Osteocyte (in vitro differentiated cells): Measurements from ENCODE around the gene PTGER1. TPM values are rescaled to one million over a fixed set of nuclear protein-coding genes. Genes with fewer than 3 reads are reported as not detected.

Experiments used
- DNase-seq: peaks from one replicate; pipeline ENCODE4 v3.0.0; 2021; ENCODE audit warnings: mixed read lengths; ENCODE audit not compliant: unreplicated experiment; ENCODE audit errors: extremely low spot score
- H3K27ac Mint-ChIP-seq: one replicate; pipeline ENCODE4 v1.8.0; 2021; ENCODE audit warnings: mild to moderate bottlenecking, mixed read lengths; ENCODE audit not compliant: unreplicated experiment
- H3K27me3 Mint-ChIP-seq: one replicate; pipeline ENCODE4 v1.8.0; 2021; ENCODE audit warnings: mixed read lengths; ENCODE audit not compliant: unreplicated experiment
- H3K36me3 Mint-ChIP-seq: one replicate; pipeline ENCODE4 v1.8.0; 2021; ENCODE audit warnings: mixed read lengths; ENCODE audit not compliant: unreplicated experiment
- H3K4me1 Mint-ChIP-seq: one replicate; pipeline ENCODE4 v1.8.0; 2021; ENCODE audit warnings: mixed read lengths; ENCODE audit not compliant: unreplicated experiment
- H3K4me3 Mint-ChIP-seq: one replicate; pipeline ENCODE4 v1.8.0; 2021; ENCODE audit warnings: mild to moderate bottlenecking, moderate library complexity, mixed read lengths; ENCODE audit not compliant: unreplicated experiment
- H3K9me3 Mint-ChIP-seq: one replicate; pipeline ENCODE4 v1.8.0; 2021; ENCODE audit warnings: mixed read lengths; ENCODE audit not compliant: unreplicated experiment
- total RNA-seq: library from RNA; stranded (reverse); gene quantifications from 2 replicates; pipeline ENCODE4 v1.2.1, GENCODE V29; 2021
- TF ChIP-seq, protein P1 (sequence below): fragments of 200-600 bp; sonication (generic); IDR thresholded peaks from 2 replicates; pipeline ENCODE4 v1.5.0; 2021; ENCODE audit warnings: antibody characterized with exemption, mild to moderate bottlenecking, moderate library complexity

The PTGER1 gene
- total RNA-seq, 1 donor from 2014 or later, result 1.0 TPM

DNA sequence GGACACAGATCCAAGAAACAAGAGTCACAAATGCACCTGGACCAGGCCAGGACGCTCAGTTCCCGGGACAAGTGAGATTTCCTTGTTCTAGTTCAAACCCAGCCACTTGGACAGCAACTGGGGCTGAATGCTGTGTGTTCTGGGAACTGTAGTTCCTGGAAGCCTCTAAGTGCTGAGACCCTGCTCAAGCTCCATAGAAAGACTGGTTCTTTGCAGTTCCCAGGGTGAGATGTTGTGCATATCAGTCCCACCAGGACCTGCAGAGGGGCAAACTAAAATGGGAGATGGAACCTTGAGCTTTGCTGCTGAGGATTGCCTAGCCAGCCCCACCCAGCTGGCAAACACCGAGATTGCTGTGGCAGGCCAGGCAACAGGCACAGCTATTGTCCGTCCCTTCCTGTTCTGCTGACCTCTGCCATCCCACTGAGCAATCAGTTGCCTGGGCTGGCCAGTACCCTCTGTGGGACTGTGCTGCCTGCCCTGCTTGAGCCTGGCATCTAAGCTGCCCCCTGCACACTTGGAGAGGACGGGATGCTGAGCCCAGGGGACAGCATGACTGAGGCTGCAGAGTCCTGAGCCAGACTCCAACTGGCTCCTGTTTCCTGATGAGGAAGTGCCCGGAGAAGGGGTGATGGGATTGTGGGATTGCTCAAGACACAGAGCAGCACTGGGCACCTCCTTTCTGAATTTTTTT, 22.2 kb upstream of the PTGER1 start:
- no peak overlapping the region for H3K4me3 Mint-ChIP-seq
- peaks cover 6% of the 10 kb centered on the region for H3K36me3 Mint-ChIP-seq
- TF ChIP-seq, protein P1, sequence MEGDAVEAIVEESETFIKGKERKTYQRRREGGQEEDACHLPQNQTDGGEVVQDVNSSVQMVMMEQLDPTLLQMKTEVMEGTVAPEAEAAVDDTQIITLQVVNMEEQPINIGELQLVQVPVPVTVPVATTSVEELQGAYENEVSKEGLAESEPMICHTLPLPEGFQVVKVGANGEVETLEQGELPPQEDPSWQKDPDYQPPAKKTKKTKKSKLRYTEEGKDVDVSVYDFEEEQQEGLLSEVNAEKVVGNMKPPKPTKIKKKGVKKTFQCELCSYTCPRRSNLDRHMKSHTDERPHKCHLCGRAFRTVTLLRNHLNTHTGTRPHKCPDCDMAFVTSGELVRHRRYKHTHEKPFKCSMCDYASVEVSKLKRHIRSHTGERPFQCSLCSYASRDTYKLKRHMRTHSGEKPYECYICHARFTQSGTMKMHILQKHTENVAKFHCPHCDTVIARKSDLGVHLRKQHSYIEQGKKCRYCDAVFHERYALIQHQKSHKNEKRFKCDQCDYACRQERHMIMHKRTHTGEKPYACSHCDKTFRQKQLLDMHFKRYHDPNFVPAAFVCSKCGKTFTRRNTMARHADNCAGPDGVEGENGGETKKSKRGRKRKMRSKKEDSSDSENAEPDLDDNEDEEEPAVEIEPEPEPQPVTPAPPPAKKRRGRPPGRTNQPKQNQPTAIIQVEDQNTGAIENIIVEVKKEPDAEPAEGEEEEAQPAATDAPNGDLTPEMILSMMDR, result no peak
- no peaks in the 10 kb centered on the region for H3K27me3 Mint-ChIP-seq
- DNase-seq, result no peak
- peak overlapping the region; percentile 84 for H3K27ac Mint-ChIP-seq
- peaks cover 30% of the 10 kb centered on the region for H3K4me1 Mint-ChIP-seq
- H3K9me3 Mint-ChIP-seq, result no peaks in the 10 kb centered on the region

DNA sequence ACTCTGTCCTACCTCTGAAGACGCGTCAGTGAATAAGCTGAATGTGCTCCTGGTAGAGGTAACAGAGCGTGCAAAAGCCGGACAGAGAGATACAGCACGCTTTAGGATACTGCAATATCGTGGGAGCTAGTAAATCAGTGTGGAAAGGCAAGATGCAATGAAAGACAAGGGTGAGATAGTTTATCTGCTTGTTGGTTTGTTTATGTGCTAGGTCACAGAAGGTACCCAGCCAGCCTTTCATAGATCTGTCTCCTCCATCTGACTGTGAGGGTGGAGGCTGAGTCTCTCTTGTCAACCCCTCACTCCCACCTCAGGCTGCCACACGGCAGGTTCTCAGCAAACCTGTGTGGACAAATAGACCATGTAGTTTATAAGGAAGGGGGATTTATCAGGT, 21.7 kb upstream of the PTGER1 start:
- TF ChIP-seq, protein P1, result no peak
- Mint-ChIP-seq H3K4me3 (peak overlapping the region; percentile 68), H3K36me3 (peaks cover 7% of the 10 kb centered on the region), H3K27me3 (no peaks in the 10 kb centered on the region), H3K27ac (peak overlapping the region; percentile 84), H3K9me3 (no peaks in the 10 kb centered on the region), H3K4me1 (peaks cover 29% of the 10 kb centered on the region)
- DNase-seq, result no peak

DNA sequence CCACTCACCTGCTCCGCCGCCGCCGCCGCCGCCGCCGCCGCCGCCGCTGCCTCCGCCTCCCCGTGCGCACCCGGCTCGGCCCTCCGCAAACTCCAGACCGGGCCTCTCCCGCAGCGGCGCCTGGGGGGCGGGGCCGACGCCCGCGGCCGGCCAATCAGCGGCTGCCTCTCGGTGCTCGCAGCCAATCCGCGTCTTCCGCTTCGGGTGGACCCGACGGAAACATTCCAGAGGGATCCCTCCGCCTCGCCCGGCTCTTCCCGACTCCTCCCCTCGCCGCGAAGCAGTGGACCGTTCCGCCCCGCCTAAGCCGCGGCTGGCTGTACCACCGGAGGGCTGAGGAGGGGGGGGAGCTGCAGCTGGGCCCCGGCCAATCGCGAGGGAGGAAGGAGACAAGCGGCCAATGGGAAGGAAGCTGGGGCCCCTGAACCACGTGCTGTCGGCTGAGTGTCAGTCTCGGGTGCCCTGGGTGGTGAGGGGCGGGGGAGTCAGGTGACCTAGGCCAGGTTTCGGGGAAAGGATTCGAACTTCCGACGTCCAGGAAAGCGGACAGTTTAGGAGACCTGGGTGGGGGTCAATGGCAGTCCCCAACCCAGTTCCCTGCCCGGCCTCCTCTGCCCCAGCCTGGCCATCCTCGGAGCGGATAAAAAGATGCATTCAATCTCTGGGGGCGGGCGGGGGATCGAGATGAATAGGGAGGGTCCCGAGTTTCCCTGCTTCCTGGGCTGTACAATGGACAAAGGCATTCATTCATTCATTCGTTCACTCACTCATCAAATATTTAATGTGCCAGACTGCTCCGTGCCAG, 21.1 kb upstream of the PTGER1 start, which contains the start of gene GIPC1:
Gene GIPC1, minus strand, starts transcription at position 99 of the 805 bp plus-strand sequence. CDS start 13,151 bp downstream, outside the sequence.
- H3K36me3 Mint-ChIP-seq, result peaks cover 11% of the 10 kb centered on the region
- H3K4me3 Mint-ChIP-seq, result peak within 1 kb of the TSS; percentile 85
- peaks cover 29% of the 10 kb centered on the region for H3K4me1 Mint-ChIP-seq
- no peaks in the 10 kb centered on the region for H3K27me3 Mint-ChIP-seq
- no peaks in the 10 kb centered on the region for H3K9me3 Mint-ChIP-seq
- TF ChIP-seq, protein P1, result no peak
- peak within 1 kb of the TSS; percentile 84 for H3K27ac Mint-ChIP-seq
- peak; percentile 99 for DNase-seq

DNA sequence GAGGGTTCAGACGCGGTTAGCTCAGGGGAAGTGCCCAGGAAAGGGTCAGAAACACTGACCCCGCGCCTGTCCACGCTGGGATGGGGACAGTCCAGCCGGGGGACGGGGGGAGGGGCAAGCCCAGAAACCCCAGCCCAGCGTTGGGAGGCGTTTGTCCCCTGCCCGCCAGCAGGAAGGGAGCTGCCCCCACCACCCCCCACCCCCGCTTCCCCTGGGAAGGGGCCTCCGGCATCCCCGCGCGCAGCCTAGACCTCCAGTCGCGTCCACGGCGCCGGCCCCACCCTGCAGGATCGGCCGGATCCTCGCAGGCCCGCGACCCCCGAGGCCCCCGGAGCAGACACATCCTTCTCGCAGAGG, 20.5 kb upstream of the PTGER1 start:
- no peak for DNase-seq
- TF ChIP-seq, protein P1, result no peak
- H3K4me3 Mint-ChIP-seq, result peak overlapping the region; percentile 85
- no peaks in the 10 kb centered on the region for H3K9me3 Mint-ChIP-seq
- H3K4me1 Mint-ChIP-seq, result peaks cover 29% of the 10 kb centered on the region
- H3K36me3 Mint-ChIP-seq, result peaks cover 11% of the 10 kb centered on the region
- no peaks in the 10 kb centered on the region for H3K27me3 Mint-ChIP-seq
- H3K27ac Mint-ChIP-seq, result peak overlapping the region; percentile 71
